GM13977 (cell line): ENCODE results near the gene SSBP4.

ENCODE experiments used
- DNase-seq: peaks from one replicate; pipeline ENCODE4 v3.0.0; 2012; ENCODE audit warnings: low spot score
- CTCF ChIP-seq: IDR thresholded peaks from 2 replicates; pipeline ENCODE4 v1.5.1; 2012; ENCODE audit warnings: mild to moderate bottlenecking, control low read depth; ENCODE audit not compliant: insufficient read depth; ENCODE audit errors: extremely low read depth, missing control alignments
- in situ Hi-C: fragments of 300-500 bp; cut with MboI; formaldehyde crosslinking; loops from one replicate; pipeline ENCODE4 v1.12.0; 2022; ENCODE audit warnings: low sequenced_read_pairs, low pct_unique_long_range_greater_than_20kb, mixed read lengths, inconsistent platforms; ENCODE audit not compliant: unreplicated experiment

The SSBP4 gene

GRCh38 chr19:18421371-18421959 is 2.3 kb downstream of the SSBP4 start:
- DNase-seq, result no peak
- in situ Hi-C loops, result no loop called here
- no peak for TF ChIP-seq CTCF

- in situ Hi-C loops, result no loop called here
- no peak for DNase-seq
- TF ChIP-seq CTCF, result no peak
These were observed 3.5 kb downstream of the SSBP4 start for GRCh38 chr19:18422530-18423191.

GRCh38 chr19:18423258-18424020 is 4.2 kb downstream of the SSBP4 start:
- in situ Hi-C loops, result no loop called here
- no peak for DNase-seq
- TF ChIP-seq CTCF, result no peak

GRCh38 chr19:18424122-18424889 is 5.1 kb downstream of the SSBP4 start:
- in situ Hi-C loops, result no loop called here
- TF ChIP-seq CTCF, result no peak
- no peak for DNase-seq

- no peak for DNase-seq
- in situ Hi-C loops, result no loop called here
- no peak for TF ChIP-seq CTCF
These were observed 5.8 kb downstream of the SSBP4 start for GRCh38 chr19:18424890-18425514.
